Glomerular endothelial cell (primary cell): ENCODE data around the gene TTL. TPM values are rescaled to one million over a fixed set of nuclear protein-coding genes. Genes with fewer than 3 reads are reported as not detected.
A peak's percentile ranks its signal among the peaks of the same experiment; 100 is the strongest.
"Not testable (repeated sequence)": the region's sequence is repeated elsewhere in the genome, so short reads cannot be mapped to it uniquely, and the experiment has no call there.

ENCODE experiments used
- DNase-seq: peaks from one replicate; pipeline ENCODE4 v3.0.0-alpha.2; 2011; ENCODE audit warnings: low read depth, low spot score; ENCODE audit errors: extremely low read depth
- total RNA-seq: library from RNA; depleted of rRNA; stranded (reverse); fragments of >200 nt; gene quantifications from 2 replicates; pipeline ENCODE4 v1.2.3, GENCODE V29; 2015

The TTL gene
- total RNA-seq, 1 donor from 2014 or later, result 40.4 TPM

DNA sequence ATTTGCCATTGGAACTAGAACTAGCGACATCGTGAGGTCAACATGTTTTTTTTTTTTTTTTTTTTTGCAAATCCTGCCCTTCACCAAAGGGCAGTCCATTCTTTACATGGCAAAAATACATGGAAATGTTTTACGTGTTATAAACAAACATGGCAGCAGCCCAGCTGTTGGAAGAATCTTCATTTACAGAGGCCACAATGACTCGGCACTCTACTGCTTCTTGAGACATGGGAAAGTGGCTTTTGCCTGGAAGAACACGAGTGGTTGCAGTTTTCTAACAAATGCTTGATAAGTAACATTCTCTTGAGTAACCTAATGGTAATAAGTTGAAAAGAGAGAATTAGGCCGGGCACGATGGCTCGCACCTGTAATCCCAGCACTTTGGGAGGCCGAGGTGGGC lies 37.5 kb downstream of the TTL start:
- DNase-seq, result no peak

DNA sequence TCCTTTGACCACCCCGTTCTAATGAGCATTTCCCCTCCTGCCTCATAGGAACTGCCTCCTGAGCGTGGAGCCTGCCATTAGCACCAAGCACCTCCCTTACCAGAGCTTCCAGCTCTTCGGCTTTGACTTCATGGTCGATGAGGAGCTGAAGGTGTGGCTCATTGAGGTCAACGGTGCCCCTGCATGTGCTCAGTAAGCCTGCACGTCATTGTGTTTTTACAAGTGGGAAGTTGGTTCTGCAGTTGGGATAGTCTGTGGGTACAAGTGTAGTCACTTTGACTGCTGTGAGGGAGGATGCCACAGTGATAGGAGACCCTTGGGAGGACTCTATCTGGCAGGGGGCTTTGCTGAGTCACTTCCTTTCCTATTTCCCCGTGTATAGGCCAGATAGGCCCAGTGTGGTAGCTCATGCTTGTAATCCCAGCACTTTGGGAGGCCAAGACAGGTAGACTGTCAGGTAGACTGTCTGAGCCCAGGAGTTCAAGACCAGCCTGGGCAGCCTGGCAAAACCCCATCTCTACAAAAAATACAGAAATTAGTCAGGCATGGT lies 38.4 kb downstream of the TTL start:
- no peak for DNase-seq

DNA sequence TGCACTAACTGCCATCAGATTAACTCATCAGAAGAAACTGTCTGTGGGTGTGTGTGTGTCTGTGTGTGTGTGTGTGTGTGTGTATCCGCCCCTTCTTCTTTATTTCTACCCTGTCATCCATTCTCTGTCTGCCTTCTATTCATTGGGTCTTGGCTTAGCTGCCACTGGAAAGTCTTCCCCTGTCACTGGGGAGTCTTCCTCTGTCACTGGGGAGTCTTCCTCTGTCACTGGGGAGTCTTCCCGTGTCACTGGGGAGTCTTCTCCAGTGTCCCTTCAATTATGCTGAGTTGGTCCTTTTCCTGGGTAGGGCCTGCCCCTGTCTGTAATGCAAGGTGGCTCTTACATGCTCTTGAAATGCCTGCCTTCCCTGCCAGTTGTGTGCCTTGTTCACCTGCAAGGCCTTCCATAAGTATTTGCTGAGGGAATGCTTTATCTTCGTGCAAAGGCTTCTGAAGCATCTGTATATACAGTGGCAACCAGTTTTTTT lies 41.4 kb downstream of the TTL start:
- no peak for DNase-seq

DNA sequence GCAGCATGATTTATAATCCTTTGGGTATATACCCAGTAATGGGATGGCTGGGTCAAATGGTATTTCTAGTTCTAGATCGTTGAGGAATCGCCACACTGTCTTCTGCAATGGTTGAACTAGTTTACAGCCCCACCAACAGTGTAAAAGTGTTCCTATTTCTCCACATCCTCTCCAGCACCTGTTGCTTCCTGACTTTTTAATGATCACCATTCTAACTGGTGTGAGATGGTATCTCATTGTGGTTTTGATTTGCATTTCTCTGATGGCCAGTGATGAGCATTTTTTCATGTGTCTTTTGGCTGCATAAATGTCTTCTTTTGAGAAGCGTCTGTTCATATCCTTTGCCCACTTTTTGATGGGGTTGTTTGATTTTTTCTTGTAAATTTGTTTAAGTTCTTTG lies 42.3 kb downstream of the TTL start:
- not testable (repeated sequence) for DNase-seq

DNA sequence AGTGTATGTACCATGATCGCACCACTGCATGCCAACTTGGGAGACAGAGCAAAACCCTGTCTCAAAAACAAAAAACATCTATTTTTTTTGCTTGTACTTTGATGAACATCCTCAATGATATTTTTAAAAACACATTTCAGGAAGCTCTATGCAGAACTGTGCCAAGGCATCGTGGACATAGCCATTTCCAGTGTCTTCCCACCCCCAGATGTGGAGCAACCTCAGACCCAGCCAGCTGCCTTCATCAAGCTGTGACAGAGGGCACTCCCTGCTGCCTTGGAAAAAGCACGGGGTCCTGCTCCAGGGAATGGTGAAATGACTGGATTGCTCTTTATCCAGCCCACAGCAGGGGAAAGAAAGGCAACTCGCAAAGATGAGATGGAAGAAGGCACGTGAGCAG lies 46.6 kb downstream of the TTL start:
- DNase-seq, result no peak

DNA sequence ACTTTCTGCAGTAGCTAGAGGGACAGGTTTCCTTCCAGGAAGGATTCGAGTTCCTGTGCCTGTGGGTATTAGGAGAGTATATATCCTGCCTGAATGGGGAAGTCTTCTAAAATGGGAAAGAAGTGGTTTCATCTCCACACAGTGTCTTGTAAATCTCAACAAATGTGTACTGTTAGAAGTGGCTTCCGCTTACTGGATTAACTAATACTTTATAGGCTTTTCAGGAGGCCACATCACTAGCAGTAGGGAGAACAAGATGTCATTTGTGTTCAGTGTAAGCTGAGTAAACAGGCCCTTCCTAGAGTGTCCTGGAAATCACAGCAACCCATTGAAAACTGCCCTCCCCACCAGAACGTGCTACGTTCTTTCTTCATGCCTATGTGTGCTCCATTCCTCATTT lies 47.8 kb downstream of the TTL start:
- no peak for DNase-seq

DNA sequence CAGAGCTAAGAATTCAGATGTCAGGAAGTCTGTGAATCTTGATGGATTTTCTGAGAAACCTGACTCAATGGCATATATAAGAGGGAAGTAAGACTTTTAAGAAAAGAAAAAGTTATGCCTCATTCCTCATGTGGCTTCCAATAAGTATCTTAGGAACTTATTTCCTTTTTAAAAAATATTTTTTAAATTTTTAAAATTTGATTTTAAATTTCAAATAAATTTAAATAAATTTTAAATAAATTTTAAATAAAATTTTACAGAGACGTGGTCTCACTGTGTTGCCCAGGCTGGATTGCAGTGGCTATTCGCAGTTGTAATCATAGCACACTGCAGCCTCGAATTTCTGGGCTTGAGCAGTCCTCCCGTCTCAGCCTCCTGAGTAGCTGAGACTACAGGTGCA lies 48.8 kb downstream of the TTL start:
- no peak for DNase-seq

DNA sequence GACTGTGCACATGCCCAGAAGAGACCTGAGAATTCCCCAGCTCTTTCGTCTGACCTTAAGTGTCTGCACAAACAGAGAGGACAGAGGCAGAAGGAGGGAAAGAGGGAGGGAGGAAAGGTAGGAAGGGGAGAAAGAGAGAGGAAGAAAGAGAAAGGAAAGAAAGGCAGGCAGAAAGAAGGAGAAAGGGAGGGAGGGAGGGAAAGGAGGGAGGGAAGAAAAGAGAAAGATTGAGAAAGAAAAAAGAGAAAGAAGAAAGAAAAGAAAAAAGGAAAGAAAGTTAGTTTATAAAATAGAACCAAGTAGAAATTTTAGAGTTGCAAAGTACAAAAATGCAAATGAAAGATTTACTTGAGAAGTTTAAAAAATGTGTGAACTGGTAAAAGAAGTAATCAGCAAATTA lies 52.9 kb downstream of the TTL start:
- DNase-seq, result no peak

DNA sequence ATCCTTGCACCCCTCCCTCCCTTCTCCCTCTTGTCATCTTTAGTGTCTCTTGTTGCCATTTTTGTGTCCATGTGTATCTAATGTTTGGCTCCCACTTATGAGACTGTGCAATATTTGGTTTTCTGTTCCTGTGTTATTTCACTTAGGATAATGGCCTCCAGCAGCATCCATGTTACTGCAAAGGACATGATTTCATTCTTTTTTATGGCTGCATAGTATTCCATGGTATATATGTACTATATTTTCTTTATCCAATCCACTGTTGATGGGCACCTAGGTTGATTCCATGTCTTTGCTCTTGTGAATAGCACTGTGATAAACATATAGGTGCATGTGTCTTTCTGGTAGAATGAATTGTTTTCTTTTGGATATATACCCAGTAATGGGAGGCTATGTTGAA lies 54.7 kb downstream of the TTL start:
- not testable (repeated sequence) for DNase-seq

DNA sequence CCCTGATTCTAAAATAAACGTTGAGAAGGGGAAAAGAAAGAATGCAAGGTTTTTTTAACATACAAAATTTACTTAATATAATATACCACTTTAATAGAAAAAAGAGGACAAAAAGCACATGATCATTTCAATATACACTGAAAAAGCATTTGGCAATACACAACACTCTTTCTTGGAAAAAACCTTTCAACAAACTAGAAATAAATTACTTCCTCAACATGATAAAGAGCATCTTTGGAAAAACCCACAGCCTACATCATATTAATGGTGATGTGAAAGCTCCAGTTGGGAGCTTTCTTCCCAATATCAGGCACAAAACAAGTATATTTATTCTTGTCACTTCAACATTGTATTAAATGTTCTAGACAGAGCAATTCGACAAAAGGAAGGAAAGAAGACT lies 57.4 kb downstream of the TTL start:
- no peak for DNase-seq

DNA sequence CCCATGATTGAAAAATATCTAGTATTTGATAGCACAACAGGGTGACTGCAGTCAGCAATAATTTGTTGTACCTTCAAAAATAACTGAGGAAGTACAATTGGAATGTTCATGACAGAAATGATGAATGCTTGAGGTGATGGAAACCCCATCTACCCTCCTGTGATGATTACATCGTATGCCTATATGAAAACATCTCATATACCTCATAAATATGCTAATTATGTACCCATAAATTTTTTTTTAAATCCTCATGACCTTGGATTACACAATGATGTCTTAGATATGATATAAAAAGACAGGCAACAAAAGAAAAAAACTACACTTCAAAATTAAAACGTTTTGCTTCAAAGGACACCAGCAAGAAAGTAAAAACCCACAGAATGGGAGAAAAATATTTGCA lies 59.0 kb downstream of the TTL start:
- no peak for DNase-seq

DNA sequence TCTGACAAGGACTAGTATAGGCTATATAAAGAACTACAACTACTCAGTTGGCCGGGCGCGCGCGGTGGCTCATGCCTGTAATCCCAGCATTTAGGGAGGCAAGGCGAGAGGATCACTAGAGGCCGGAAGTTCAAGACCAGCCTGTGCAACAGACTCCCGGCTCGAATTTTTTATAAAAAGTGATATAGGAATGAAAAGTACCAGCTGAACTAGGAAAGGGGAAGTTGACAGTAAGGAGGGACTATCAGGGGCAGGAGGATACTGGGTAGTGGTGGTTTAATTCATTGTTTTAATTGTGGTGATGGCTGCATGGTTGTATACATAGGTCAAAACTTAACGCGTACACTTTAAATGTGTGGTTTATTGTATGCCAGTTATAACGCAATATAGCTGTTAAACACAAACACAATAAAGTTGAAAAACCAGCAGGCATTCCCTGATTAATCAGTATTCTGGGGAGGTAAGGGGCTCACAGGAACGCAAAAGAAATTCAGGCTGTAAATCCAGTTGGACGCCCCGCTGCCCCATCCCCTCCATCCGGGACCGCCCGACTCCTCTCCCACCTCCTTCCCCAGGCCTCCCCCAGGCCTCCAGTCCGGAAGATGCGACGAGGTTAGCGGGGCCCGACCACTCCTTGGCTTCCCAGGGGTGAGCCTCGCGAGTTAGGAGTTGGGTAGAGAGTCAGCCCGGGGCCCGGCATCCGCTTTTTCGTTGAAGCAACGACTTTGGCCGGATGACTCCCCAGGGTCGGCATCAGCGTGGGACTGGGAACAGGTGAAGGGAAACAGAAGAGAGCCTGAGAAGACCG lies 59.6 kb downstream of the TTL start:
- DNase-seq, result peak; percentile 22

DNA sequence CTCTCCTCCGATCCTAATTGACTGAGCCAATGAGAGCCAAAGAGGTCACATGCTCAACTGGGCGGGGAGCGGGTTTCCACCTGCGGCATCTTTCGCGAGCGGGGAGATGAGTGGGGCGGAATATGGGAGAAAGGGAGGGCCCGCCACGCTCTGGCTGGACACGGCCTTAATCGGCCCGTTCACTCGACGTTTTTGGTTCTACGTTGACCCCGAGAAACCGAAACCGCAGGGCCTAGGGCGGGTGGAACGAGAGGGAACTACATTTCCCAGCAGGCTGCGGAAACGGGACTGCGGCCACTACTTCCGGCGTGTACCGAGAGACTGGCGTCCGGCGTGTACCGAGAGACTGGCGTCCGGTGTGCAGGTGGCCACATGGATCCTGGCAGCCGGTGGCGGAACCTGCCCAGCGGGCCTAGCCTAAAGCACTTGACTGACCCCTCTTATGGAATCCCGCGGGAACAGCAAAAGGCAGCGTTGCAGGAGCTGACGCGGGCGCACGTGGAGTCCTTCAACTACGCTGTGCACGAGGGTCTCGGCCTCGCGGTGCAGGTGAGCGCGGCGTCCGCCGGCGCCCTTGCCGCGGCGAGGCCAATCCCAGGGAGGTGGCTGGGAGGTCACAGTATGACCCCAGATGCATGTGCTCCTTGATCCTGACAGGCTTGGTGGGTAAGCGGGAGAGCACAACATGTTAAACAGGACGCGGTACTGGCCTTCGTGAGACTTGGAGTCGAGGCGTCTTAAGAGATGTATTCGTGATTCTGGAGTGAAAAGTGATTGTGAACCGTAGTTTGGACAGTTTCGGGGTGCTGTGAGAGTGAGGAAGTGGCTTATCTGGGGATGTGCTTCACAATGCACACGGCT lies 60.4 kb downstream of the TTL start, which contains the start of gene POLR1B:
TSS of gene POLR1B (plus strand) at position 343 of the 861 bp plus-strand sequence. CDS start at position 373, 30 bp downstream.
- peak; percentile 31 for DNase-seq

DNA sequence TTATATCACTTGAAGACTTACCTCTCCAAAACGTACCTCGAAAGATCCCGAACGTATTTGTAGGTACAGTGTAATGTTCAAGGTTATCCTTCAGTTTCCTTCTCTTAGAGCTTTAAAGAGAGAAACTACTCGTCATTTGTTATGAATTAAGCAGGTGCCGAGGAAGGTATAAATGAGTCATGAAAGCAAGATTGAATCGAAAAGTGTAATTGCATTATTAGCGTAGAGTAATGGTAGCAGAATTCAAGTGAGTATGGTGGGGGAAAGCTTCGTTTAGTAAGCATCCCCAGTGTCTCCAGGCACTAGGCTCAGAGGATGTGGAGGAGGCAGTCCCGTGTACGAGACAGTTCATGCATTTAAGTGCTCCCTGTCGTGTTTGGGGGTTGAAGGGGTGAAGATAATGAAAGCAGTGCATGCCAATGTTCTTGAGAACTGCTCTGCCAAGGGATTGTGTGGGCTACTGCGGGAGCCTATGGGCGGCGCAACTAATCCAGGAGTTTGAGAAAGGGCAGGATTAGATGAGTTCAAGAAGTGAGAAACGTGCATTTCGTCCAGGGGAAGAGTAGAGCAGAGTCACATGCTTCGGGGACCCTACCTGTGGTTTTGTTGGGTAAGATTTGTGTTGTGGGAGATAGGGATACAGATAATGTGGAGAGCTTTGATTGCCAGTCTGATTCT lies 61.2 kb downstream of the TTL start:
- peak; percentile 7 for DNase-seq

DNA sequence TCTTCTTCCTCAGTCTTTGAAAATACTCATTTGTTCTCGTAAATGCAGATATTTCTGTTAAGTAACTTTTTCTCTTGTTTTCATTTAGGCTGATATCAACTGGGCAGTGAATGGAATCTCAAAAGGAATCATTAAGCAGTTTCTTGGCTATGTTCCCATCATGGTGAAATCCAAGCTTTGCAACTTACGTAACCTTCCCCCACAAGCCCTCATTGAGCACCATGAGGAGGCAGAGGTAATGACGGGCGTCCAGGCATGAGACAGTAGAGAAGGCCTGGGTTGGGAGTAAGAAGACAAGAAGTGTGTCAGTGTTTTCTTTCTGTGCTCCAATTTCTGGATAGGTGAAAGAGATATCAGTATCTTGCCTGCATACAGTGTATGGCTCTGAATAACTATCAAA lies 65.4 kb downstream of the TTL start:
- no peak for DNase-seq

DNA sequence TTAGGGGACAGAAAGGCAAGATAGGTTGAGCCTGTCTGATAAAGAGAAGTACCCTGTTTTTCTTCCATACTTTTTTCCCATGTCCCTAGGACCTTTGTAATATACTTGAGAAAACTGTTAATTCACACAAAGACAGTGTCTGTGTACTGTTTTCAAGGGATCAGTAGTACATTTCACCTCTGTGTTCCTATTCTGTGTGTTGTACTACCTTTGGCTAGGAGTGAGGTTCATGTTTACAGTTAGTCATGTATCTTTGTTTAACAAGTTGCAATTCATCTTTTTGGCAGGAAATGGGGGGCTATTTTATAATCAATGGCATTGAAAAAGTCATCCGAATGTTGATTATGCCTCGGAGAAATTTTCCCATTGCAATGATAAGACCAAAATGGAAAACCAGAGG lies 67.0 kb downstream of the TTL start:
- no peak for DNase-seq

DNA sequence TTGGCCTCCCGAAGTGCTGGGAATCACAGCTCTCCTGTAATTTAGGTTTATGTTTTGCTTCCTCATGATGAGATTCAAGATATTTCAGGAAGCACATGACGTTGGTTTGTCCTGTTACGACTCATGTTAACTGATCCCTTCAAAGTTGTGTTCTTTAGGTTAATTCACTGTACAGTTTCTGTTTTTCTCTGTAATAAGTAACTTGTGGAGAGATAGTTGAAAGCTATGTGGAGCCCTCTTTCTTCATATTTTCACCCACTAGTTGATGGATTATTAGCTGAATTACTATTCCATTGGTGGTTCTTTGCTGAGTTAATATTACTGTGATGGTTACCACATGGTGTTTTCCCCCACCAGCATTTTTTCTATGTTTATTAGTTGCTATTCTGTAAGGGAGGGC lies 84.1 kb downstream of the TTL start:
- DNase-seq, result no peak

DNA sequence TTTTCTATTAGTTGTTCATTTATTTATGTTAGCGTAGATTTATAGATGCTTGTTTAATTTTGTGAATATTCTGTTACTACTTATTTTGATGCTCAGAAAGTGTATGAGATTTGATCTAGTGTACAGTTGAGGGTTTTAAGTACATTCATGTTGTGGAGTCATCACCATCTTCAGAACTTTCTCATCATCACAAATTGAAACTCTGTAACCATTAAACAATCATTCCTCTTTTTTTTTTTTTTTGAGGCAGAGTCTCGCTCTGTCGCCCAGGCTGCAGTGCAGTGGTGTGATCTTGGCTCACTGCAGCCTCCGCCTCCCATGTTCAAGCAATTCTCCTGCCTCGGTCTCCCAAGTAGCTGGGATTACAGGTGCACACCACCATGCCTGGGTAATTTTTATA lies 84.6 kb downstream of the TTL start:
- not testable (repeated sequence) for DNase-seq

DNA sequence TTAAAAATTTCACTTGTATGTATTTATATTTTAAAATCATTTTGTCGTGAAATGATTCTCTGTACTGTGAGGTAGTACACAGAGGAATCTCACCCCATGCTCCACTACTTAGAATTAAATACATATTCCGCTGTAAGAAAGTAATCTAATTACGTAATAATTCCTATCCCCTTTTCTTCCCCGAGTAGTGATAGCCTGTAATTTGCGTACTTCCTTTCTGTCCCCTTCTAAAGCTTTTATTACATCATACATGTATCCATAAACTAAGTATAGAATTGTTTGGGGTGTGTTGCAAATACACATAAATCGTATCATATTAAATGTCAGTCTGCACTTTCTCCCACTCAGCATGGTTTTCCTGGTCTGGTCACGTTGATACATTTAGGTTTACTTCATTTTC lies 90.0 kb downstream of the TTL start:
- DNase-seq, result no peak

DNA sequence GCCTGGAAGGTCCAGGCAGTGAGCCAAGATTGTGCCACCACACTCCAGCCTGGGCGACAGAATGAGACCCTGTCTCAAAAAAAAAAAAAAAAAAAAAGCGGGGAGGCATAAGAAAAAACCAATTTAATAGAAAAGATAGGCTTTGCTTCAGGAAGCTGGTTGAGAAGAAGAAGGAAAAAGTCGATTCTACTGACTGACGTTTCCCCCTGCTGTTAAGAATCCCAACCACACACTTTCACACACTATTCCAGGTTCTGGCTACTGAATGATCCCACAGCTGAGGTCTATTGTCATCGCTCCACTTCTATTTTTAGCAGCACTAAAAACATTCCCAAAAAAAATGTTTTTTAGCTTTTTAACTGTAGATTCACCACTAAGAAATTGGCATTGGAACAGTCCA lies 95.8 kb downstream of the TTL start:
- no peak for DNase-seq

DNA sequence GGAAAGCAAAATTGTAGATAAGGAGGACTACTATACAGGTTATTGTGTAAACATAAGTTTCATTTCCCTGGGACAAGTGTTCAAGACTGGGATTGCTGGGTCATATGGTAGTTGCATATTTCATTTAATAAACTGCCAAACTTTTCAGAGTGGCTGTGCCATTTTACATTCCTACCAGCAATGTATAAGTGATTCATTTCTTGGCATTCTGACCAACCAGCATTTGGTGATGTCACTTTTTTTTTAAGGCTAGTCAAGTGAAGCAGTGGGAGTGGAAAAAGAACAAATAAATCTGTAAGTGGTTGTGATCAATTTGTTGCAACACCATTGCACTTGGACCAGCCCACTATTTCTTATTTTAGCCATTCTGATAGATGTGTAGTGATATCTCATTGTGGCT lies 97.3 kb downstream of the TTL start:
- DNase-seq, result no peak
